22Rv1 (cell line): ENCODE data around the gene ENOX2.

Experiments used
- CTCF ChIP-seq: fragments of 450-650 bp; IDR thresholded peaks from 2 replicates; pipeline ENCODE4 v1.5.1; 2017; ENCODE audit warnings: mild to moderate bottlenecking
- ZFX ChIP-seq: fragments of 450-650 bp; IDR thresholded peaks from 2 replicates; pipeline ENCODE4 v1.6.1; 2017; ENCODE audit warnings: antibody characterized with exemption, borderline replicate concordance

DNA sequence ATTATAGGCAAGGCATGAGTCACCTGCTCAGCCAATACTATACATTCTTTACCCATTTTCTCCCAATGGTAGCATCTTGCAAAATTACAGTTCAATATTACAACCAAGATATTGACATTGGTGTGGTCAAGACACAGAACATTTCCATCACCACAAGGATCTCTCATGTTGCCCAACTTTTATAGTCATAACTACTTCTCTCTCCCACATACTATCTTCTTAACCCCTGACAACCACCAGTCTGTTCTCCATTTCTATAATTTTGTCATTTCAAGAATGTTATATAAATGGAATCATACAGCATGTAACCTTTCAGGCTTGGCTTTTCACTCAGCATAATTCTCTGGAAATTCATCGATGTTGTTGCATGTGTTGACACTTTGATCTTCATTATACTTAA lies 144.9 kb downstream of the ENOX2 start:
- TF ChIP-seq CTCF: no peak
- no peak for TF ChIP-seq ZFX
